HG02938 (cell line): ENCODE results near the gene IMP3.

Experiments used
- ATAC-seq: cut with Tn5 transposase; IDR thresholded peaks from one replicate; pipeline ENCODE4 v1.9.1; 2021; ENCODE audit warnings: mild to moderate bottlenecking, moderate library complexity; ENCODE audit not compliant: unreplicated experiment

The IMP3 gene

DNA sequence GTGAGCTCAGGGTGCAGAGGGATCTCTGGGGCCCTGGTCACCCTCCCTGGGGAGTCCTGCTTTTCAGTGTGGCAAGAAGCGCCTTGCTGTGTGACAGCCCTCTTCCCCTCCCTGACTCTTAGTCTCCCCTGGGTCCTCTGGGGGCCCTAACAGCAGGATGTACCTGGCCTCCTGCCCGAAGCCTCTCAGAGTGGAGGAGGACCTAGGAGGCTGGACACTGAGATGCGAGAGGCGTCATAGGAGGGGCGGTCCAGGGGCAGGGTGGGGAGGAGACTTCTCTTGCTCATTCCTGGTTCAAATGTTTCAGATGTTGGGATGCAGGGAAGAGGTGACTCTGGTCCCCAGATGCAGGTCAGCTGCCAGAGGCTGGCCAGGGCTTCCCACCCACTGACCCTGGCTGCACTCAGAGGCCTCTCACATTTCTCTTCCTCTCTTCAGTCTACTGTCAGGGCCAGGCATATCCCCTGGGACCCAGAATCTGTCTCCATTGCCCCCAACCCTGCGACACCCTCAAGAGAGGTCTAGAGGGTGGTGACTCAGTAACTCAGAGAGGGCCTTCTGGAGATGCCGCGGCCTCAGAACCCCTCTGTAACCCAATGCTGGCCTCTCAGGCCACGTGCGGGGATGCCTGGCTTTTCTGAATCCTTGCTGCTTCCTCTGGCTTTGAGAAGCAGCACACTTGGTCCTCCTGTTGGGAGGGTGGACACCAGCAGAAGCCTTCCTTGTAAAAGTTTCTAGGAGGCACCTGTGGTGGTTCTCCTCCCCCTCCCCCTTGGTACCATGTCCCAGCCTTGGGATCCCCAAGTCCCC is 33.6 kb upstream of the IMP3 start:
- ATAC-seq: no peak

DNA sequence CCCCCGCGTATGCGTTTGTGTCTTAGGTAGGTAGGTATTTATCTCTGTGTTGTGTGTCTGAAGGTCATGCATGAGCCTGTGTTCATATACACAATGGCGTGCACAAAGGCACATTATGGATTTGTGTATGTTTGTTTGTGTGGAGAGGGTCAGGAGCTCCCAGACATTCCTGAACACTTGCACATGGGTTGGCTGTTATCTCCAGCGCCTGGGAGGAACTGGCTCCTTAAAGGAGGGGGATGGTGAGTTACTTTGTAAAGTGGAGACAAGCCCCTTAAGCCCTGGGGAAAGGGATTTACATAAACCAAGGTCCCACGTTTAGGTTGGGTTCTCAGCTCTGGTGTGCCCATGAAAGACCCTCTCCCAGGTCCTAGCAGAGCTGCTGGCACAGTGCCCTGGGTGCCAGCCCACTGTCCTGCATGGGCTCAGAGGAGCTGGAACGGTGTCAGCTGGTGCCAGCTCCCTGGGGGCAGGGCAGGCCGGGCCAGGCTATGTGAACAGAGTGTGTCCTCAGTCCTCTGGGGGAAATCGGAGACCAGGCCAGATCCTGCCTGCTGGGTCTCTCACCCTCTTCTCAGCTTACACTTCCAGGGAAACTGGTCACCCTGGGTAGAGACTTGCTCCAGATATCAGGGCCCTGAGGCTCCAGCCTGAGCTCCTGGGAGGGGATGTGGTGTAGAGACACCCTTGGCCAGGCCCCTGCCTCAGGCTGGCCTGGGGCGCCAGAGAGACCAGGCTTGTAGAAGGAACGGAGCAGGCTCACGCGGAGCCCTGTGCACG is 32.8 kb upstream of the IMP3 start:
- no peak for ATAC-seq

DNA sequence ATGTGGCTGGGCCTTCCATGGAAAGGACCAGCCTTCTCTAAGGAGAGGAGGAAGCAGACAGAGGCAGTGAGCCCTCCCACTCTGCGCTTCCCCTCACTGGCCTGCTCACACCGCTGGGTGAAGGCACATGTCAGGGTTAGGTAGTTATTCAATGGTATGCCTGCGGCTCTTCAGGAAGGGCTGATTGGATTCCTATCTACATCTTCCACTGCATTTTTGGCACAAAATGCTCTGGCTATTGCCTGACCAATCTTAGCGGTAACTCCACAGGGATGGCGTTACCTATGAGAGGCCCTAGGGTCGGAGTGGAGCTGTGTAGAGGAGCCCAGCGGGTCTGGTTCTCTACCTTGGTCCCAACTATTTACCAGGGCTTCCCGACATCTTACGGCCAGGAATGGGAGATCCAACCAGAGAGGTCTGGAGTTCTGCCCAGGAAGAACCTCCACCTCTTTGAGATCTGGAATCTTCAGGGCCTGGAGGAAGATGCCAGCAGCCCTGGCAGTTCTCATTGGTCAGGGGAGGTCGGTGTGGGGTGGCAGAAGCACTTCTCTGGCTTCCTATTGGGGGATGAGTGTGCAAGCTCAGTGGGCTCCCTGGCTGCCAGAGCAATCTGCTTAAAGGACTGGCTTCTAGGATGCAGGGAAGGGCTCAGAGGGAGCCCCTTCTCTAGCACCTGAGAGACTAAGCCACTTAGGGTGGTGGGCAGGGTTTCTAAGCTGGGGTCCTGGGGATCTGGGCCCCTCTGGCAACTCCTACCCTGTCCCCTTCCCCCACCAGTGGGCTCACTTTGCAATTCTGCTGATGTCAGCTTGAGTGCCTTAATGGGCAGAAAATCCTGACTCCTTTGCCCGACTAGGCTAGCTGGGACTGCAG is 31.9 kb upstream of the IMP3 start:
- ATAC-seq: no peak

DNA sequence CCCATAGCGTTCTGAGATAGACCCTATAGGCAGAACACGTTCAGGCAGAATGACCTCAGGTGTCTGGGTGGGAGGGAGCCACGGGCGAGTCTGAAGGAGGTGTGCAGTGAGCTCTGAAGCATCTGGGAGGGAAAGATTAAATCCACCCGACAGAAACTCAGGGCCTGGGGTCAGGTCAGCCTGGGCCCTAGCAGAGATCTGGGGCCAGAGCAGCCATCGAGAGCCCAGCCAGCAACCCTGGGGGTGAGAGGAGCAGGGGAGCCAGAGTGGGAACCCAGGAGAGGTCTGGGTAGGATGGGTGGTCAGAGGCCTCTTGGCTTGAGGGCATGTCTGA is 29.8 kb upstream of the IMP3 start:
- no peak for ATAC-seq

DNA sequence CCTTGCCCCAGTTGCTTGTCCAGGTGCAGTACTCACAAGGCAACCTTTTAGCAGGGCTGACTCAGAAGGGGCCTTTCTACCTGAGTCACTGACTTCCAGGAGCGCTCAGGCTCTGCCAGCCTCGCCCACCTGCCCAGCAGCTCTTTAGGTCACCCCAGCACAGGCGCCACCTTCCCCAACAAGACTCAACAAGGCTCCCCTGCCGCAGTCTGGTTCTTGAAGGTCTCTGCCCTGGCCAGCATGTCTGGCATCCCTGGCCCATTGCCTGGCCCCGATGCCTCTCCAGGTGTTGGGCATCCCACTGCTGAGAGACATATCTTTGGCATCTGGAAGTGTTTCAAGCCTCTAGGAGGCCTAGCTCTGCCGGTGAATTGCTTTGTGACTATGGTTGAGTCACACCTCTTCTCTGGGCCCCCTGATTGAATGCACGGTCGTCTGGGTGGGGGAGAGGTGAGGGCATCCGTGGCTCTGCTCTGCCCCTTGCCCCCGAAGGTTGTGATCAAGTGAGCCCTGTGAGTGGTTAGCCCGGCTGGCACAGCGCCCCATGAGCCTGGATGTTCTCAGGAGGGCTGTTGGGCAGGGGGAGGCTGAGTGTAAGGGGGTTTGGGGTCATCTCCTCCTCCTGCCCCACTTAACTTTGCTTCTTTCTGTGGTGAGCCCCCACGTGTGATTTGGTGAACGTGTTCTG is 29.3 kb upstream of the IMP3 start:
- ATAC-seq: no peak

DNA sequence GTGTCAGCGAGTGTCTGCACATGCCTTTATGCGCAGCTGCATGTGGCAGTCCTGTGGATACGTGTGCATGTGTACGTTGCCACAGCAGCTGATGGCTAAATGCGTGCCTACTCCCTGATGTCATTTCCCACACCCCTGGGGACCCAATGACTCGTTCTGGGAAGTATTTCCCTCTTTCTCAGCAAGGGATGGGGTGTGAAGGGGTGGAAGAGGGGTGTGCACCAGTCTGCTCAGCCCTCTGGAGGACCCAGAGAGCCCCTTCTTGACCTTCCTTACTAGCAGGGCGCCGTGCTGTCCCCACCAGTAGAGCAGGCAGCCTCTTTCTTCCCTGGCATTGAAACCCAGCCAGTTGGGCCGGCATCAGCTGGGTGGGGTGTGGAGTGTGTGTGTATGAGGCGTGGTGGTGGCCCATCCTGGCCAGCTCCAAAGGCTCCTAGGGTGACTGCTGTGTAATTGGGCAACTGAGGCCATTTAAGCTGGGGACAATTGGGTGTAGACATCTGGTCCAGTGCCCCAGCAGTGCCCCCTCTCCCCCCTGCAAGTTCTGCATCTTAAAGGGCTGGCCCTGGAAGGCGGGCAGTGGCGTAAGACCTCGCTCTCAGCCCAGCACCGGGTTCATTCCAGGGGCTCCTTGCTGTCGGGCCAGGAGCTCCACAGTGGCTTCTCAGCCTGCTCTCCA is 26.9 kb upstream of the IMP3 start:
- no peak for ATAC-seq

DNA sequence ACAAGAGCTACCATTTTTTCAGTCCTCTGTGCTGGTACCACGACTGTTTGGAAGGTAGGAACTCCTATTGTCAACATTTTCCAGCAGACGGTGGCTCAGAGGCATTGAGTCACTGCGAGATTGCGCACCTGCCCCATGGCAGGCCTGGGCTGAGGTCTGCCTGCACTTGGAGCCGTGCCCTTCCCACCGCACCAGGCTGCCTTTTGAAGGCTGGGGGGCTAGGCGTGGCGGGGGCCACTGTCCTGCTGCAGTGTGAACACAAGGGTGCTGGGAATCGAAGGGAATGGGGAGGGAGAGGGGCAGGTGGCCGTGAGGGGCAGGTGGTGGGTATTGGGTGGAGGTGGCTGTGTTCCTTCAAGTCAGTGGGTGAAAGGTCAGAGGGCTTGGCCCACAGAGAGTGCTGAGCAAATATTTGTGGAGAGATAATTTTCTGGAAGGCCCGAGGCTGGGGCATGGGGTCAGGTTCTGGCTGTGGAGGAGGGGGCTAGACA is 24.0 kb upstream of the IMP3 start:
- ATAC-seq: no peak

DNA sequence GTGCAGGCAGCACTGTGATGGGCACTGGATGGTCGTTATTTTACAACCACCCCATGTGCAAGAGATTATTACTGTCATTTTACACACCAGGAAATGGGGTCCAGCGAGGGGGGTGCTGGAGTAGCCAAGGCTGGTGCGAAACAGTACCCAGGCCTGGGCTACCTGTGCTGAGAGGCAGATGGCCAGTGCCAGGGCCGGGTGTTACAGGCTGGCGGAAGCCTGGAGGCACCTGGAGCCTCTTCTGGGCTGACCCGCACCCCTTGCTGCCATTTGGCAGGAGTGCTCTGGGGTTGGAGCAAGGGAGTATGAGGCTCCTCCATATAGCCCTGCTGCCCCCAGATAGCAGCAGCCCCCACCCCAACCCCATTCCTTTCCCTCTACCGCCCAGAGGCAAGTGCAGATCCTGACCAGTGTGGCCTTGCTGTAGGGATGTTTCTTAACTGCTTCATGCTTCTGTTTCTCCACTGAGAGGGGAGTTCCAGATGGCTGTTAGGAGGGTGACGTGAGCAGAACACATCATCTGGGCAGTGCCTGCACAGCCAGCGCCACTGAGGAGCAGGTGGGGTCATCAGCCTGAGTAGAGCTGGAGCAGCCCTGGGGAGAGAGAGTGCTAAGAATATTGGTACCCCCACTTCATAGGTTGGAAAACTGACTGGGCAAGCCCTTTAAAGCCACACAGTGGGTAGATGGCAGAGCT is 22.9 kb upstream of the IMP3 start:
- no peak for ATAC-seq

DNA sequence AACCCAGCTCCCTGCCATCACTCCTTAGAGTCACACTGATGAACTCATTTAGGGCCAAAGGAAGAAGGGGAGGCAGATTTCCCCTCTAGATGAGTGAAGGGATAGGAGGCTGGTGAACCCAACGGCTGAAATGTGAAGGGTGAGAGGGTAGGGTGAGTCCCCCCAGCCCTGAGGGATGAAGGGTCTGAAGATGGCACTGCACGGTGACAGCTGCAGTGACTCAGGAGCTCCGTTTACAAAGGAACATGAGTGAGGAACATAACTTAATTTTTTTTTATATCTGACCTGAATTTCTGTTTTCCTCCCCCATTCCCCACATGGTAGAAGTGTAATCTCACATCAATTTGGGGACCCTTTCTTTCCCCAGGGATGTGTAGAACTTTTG is 21.7 kb upstream of the IMP3 start:
- no peak for ATAC-seq

DNA sequence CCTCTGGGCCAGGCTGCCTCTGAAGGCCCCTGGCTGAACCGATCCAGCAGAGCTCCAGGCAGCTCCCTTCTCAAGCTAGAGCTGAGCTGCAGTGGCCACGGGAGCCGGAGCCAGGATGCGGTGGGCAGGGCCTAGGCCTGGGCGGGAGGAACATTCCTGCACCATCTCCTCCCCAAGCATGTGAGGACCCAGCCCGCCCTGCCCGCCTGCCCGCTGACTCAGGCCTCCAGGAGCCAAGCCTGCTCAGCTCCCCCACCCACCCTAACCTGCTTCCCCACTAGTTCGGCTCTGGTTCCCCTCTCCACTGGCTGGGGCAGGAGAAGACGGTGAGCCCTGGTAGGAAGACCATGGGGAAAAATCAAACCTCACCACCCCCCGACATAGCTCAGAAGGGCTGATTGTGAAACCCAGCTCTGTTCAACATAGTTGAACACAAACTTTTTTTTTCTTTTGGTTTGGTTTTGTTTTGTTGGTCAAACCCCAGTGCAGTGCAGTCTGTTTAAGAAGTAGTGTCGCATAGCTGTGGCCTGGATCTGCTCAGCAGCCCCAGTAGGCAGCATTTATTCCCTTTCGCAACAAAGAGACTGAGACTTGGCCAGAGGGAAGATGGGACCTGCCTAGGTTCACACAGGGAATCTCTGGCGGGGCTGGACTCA is 21.2 kb upstream of the IMP3 start:
- ATAC-seq: no peak

DNA sequence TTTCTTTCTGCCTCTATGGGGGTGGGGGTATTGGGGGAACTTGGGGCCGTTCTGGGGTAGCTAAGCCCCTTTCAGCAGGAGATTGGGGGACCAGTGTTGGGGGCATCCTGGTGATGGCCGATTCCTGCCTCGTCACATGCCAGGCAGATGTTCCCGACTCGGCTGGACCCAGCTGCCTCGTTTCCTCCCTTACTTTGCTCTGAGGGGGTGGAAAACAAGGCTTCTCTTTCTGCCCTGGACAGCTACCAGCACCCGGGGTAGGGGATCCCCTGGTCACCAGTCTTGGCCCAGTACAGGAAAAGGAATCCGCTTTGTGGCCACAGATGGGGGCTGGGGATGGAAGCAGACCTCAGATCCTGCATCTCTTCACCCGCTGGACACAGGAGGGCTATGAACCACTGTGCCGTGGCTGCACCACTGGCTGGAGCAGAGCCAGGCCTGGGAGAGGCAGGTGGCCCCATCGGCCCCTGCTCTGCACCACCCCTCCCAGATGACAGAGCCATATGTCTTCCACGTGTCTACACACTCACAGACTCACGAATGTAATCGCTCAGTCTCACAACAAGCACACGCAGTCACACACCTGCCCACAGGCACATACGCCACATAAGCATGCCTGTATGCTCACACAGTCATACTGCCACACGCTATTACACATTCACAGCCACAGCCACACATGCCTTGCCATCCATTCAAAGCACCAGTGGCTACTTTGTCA is 20.1 kb upstream of the IMP3 start:
- ATAC-seq: no peak

DNA sequence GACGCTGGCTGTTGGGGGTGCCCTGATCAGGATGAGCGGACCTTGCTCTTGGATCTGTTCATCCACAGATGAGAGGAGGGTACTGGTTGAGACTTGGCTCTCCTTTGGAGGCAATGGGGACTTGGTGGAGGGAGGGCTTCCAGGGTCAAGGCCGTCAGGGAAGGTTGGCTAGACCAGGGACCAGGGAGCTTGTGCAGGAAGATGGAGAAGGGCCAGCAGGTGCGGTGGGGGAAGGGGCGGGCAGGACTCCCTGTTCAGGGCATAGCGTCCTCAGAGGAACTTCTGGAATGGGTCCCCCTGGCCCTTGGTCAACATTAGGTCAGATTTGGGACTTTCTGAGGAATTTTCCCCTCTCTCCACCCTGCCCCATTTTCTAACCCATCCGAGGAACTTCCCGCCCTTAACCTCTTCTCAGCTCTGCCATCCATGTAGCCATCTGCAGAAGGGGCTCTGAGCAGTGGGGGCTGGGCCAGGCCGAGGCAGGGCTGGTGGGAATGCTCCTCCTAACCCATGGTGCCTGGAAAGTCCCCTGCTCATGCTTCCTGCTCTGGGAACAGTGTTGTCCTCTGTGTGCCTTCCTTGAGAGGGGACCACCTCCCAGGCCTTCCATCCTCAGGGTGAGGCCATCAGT is 19.2 kb upstream of the IMP3 start:
- no peak for ATAC-seq

DNA sequence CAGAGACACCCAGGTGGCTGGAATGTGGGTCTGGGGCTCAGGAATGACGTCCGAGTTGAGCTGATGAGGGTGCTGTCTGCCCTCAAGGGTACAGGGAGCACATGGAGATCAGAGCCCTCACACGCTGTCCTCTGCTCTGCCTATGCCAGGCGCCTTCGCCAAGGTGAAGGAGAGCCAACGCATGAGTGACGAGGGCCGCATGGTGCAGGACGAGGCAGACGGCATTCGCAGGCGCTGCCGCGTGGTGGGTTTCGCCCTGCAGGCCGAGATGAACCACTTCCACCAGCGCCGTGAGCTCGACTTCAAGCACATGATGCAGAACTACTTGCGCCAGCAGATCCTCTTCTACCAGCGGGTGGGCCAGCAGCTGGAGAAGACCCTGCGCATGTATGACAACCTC is 16.8 kb upstream of the IMP3 start:
- no peak for ATAC-seq

DNA sequence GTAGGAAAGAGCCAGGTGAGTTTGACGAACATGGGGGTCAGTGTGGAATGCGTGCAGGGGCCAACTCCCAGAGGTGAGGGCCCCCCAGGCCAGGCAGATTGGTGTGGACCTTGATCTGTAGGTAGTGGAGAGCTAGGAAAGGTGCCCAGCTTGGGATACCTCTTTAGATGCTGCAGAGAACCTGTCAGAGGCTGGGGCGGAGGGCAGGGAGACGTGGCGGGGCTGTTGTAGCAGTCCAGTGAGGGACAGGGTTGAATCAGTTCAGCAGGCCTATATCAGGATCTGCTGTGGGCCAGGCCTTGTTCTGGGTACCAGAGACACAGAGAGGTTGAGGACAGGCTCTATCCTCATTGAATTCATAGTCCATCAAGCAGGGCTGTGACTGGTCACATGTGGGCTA is 16.3 kb upstream of the IMP3 start:
- ATAC-seq: no peak

DNA sequence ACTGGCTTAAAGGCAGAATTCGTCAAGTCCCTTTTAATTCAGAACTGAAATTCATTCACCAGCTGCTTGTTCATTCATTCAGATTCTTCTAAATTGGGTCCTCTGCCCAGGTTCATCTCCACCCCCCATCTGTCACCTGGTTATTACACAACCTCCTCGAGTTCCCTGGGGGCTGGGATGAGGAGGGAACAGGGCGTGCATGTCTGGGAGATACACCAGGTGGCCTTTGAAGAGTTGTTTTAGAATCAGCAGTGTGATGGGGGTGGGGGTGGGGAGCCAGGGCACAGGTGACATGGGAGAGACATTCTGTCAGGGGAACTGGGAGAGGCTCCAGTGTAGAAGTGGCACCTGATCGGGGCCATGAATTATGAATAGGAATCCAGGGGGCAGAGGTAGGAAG is 15.9 kb upstream of the IMP3 start:
- no peak for ATAC-seq

DNA sequence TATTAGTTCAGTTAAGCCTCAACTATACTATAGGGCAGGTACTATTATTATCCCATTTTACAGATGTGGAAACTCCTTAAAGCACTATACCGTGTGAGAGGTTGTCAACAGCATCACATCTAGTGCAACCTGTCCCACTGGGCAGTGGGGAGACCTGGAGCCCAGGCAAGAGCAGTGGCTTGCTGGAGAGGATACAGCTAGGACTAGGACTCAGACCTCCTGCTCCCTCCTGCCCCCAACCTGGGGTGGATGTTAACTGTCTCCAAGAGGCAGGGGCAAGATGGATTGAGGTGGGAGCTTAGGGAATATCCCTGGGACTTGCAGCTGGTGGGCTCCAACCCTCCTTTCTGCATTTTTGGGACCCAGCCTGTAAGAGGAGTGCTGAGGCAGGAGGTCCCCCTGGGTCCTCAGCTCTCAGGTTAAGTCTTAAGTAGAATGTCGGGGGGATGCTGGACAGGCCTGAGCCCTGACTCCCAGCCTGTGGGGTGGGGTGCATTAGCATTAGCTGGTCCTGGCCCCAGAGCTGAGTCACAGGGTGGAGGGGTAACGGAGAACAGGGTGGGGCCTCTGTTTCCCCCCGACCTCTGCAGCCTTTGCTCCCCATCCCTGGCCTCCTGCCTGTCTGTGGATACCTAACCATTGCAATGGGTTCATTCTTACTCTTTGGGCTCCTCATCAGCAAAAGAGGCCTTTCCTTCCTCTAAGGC is 14.3 kb upstream of the IMP3 start:
- ATAC-seq: no peak

DNA sequence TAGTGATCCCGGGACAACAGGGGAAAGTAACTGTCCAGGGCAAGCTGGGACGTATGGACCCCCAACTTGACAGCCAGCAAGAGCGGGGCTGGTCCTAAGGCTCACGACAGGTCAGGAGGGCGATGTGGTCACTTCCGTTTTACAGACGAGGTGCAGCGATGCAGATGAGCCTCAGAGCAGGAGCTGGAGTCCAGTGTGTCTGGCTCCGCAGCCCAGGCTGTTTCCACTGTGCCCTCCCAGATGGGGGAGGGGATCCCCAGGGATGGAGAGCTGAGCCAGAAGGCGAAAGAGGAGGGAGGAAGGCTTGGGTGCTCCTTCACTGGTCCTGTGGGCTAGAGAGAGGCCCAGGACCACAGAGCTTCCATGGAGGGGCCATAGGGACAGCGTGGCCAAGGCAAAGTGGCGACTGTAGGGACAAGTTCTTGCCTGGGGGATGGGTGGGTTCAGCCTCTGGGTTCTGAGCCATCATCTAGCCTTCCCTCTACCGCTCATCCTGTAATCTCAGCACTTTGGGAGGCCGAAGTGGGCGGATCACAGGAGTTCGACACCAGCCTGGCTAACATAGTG is 13.4 kb upstream of the IMP3 start:
- no peak for ATAC-seq
